Measurements from ENCODE around the gene RP9. TPM values are rescaled to one million over a fixed set of nuclear protein-coding genes. Genes with fewer than 3 reads are reported as not detected.

RP9 gene
- total RNA-seq, 1 donor from 2014 or later, result 11.2 TPM

GRCh38 chr7:33066771-33067170 is 42.4 kb downstream of the RP9 start:
- intact Hi-C loops (cut with micrococcal nuclease), result no loop called here

- intact Hi-C loops (cut with micrococcal nuclease), result no loop called here
Observed at GRCh38 chr7:33065981-33066380, 43.2 kb downstream of the RP9 start.

GRCh38 chr7:33062782-33063443 is 46.3 kb downstream of the RP9 start:
- intact Hi-C loops (cut with micrococcal nuclease), result loop anchor here (1.0 kb wide), 9 partner anchors 9 to 573 kb away; partner anchors contain the start of genes AVL9, BBS9, LSM5 and RP9

- intact Hi-C loops (cut with micrococcal nuclease), result loop anchor here (1.0 kb wide), 2 partner anchors 8 to 119 kb away; no protein-coding TSS in a partner anchor
Observed at GRCh38 chr7:33062023-33062781, 47.0 kb downstream of the RP9 start, which contains the start of gene NT5C3A. Gene NT5C3A, minus strand, starts transcription at chr7:33062776. Its CDS starts 71 bp downstream, at chr7:33062705.

DNA sequence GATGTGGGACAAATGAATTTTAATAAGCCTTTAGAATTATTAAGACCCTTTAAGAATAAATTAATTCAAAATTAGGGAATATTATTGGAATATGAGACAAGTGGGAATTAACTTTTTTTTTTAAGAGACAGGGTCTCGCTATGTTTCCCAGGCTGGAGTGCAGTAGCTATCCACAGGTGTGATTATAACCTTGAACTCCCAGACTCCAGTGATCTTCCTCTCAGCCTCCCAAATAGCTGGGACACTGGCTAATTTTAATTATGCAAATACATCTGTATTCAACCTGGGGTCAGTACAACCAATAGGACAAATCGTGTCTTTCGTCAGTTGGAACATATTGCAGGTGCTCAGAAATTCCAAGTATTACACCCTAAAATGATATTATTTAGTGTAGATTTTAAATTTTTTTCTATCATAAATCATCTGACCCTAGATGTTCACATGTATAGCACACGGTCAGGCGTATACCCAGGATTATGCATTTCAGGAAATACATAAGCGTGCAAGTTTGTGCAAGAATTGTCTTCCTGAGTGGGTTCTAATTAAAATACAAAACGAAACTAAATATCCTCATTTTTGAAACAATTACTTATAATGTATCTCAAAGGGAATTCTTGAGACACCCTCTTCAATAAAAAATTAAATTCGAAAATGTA is 47.8 kb downstream of the RP9 start:
- intact Hi-C loops (cut with micrococcal nuclease), result no loop called here

DNA sequence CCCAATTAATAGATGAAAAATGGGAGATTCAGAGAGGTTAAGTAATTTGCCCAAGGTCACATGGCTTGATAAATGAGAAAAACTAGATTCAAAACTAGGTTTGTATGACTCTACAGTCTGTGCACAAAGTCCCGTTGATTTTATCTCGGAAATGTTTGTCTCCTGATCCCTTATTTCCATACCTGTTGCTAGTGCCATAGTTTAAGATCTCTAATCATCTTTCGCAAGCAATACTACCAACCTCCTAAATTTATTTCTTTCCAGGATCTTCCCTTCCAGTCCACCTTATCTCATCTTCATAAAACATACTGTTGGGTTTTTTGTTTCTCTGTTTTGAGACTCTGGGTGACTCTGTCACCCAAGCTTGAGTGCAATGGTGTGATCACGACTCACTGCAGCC is 49.6 kb downstream of the RP9 start:
- intact Hi-C loops (cut with micrococcal nuclease), result no loop called here

- intact Hi-C loops (cut with micrococcal nuclease), result loop anchor here (2.0 kb wide), 1 partner anchor 14 kb away; no protein-coding TSS in a partner anchor
Observed at GRCh38 chr7:33055158-33055557, 54.0 kb downstream of the RP9 start.

- intact Hi-C loops (cut with micrococcal nuclease), result loop anchor here (1.0 to 2.0 kb wide), 2 partner anchors 8 to 14 kb away; partner anchors contain the start of gene NT5C3A
Observed at GRCh38 chr7:33054261-33054964, 54.8 kb downstream of the RP9 start.

DNA sequence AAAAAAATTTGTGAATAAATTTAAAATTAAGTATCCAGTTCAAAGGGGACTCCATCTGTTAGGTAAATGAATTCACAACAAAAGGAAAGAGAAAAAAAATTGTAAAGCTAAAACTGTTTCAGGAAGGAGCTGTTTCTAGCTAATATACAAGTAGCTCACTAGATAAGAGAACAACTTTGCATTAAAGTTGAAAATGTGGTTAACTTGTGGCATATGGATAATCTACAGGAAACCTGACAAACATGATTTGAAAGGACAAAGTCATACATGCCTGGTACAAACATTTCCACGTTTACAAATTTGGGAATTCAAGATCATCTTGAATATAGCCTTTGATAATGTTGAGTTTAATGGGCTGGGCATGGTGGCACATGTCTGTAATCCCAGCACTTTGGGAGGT is 55.5 kb downstream of the RP9 start:
- intact Hi-C loops (cut with micrococcal nuclease), result loop anchor here (1.0 to 2.0 kb wide), 3 partner anchors 9 to 361 kb away; partner anchors contain the start of gene NT5C3A

GRCh38 chr7:33050535-33051318 is 58.5 kb downstream of the RP9 start:
- intact Hi-C loops (cut with micrococcal nuclease), result loop anchor here (1.0 to 2.0 kb wide), 5 partner anchors 11 to 286 kb away; no protein-coding TSS in a partner anchor

GRCh38 chr7:33048704-33049103 is 60.5 kb downstream of the RP9 start:
- intact Hi-C loops (cut with micrococcal nuclease), result no loop called here

DNA sequence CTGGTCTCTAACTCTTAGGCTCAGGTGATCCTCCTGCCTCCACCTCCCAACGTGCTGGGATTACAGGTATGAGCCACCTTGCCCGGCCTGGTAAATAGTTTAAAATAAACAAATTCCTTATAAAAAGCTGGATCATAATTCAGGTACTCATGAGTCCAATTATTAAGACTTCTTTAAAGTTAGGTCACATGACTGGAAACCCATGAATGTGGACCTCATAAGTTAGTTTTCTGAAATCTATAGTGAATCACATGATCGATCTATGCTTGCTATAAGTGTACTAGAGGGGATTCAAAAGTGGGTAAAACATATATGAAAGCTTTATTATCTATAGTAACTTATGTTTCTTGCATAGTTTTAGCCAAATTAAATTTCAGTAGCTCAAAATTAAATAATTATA is 60.9 kb downstream of the RP9 start:
- intact Hi-C loops (cut with micrococcal nuclease), result no loop called here

DNA sequence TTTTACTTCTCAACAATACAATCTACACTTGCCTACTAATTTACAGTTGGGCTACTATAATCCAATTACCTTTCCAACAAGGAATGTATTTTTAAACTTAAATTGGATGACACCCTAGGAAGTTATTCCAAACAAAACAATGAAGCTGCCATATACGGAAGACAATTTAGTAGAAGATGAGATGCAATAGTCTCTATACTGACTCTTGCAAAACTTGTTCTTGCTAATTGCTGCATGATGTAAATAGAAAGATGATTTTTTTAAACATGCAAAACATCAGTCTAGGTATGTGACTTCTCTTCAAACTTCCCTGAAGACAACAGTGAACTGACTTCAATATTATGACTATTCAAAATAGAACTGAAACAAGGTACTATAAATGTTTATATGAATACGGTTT is 64.2 kb downstream of the RP9 start:
- intact Hi-C loops (cut with micrococcal nuclease), result no loop called here

Other genes starting within 250 kb of the RP9 start
- 36.8 and 38.5 TPM in 2 replicates for gene KBTBD2, start 217.6 kb downstream of the RP9 start, total RNA-seq
- gene FKBP9, start 152.0 kb downstream of the RP9 start, total RNA-seq, result 0.91 and 1.3 TPM in 2 replicates
- gene NT5C3A, start 46.6 kb downstream of the RP9 start, total RNA-seq, result 35.5 and 37.3 TPM in 2 replicates
- 7.7 and 9.2 TPM in 2 replicates for gene BBS9, start 20.2 kb upstream of the RP9 start, total RNA-seq